GM04503 (cell line): ENCODE data around the gene TRUB2.

Experiments
- DNase-seq: peaks from one replicate; pipeline ENCODE4 v3.0.0-alpha.2; 2012; ENCODE audit warnings: low read depth

The TRUB2 gene

GRCh38 chr9:128266868-128267590 is 55.2 kb downstream of the TRUB2 start:
- DNase-seq: no peak

- DNase-seq: no peak
These were observed 56.8 kb downstream of the TRUB2 start for GRCh38 chr9:128265348-128265847.

- DNase-seq: no peak
These were observed 59.6 kb downstream of the TRUB2 start for GRCh38 chr9:128262687-128263086.

GRCh38 chr9:128260340-128260739 is 61.9 kb downstream of the TRUB2 start:
- no peak for DNase-seq

- DNase-seq: no peak
These were observed 63.1 kb downstream of the TRUB2 start for GRCh38 chr9:128259156-128259555.

GRCh38 chr9:128258326-128258725 is 63.9 kb downstream of the TRUB2 start:
- DNase-seq: no peak

GRCh38 chr9:128257907-128258306 is 64.3 kb downstream of the TRUB2 start:
- DNase-seq: no peak

GRCh38 chr9:128257086-128257825 is 65.0 kb downstream of the TRUB2 start:
- no peak for DNase-seq
